NCI-H345 treated with DMSO at 0.1 percent for 48 hours (cell line): ENCODE measurements around the gene CD79A.
"Not testable (repeated sequence)": the region's sequence is repeated elsewhere in the genome, so short reads cannot be mapped to it uniquely, and the experiment has no call there.

Experiments used
- DNase-seq: peaks from one replicate; lab custom pipeline; 2025; ENCODE audit not compliant: unreplicated experiment; lab: John Stamatoyannopoulos, UW

The CD79A gene

DNA sequence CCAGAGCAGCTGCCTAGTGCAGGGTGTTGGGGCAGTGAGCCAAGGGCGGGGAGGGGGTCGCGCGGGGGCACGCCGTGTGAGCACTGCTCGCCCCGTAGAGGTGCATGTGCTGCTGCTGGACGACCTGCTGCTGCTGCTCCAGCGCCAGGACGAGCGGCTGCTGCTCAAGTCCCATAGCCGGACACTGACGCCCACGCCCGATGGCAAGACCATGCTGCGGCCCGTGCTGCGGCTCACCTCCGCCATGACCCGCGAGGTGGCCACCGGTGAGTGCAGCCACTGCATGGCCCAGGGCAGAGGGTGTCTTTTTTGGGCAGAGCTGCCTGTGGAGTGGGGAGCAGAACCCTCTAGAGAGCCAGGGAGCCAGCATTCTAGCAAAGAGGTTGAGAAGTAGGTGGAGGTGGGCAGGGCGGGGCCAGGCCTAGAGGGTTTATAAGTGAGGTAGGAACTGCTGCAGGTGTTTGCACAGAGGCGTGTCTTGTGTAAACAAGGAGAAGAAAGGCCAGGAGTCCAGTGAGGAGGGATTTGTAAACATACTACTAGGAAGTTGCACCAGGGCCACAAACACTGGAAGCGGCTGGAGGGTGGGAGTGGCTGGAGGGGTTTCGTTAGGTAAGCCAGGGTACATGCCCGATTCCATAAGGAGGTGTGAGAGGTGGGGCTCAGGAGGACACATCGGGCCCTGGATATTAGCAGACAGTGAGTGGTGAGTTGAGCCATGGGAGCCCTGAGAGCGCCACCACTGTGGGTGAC is 27.2 kb downstream of the CD79A start:
- peak; percentile 67 for DNase-seq

DNA sequence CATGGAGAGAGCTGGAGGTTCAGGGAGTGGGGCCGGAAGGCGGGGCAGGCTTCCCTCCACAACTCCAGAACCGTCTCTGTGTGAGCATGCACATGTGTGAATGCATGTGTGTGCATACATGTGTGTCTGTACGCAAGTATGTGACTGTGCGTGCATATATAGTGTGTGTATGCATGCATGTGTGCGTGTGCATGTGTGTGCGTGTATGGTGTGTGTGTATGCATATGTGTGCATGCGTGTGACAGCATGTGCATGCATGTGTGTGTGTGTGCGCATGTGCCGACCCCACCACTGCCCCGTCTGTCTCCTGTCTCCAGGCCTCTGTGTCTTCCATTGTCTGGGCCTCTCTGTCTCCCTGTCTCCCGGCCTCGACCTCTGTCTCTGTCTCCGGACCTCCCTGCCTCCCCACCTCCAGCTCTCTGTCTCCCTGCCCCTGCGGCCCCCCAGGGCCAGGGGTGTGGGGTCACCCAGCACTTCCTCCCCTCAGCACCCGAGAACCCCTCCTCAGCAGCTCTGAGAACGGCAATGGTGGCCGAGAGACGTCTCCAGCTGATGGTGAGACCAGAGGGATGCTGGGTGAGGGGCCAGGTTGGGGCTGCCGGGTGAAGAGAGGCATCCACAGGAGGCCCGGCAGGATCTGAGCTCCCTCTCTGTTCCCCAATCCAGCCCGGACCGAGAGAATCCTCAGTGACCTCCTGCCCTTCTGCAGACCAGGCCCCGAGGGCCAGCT is 28.4 kb downstream of the CD79A start:
- DNase-seq = no peak

DNA sequence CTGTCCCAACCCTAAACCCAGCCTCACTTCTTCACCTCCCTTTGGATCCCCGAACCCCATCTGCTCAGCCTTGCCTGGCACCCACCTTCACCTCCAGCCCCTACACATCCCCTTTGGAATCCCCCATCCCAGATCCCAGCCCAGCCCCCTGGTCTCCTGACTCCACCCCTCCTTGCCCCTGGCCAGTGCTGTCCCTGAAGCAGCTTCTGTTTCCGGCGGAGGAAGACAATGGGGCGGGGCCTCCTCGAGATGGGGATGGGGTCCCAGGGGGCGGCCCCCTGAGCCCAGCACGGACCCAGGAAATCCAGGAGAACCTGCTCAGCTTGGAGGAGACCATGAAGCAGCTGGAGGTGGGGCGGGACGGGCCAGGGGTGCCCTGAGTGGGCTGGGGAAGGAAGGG is 29.2 kb downstream of the CD79A start:
- DNase-seq = no peak

DNA sequence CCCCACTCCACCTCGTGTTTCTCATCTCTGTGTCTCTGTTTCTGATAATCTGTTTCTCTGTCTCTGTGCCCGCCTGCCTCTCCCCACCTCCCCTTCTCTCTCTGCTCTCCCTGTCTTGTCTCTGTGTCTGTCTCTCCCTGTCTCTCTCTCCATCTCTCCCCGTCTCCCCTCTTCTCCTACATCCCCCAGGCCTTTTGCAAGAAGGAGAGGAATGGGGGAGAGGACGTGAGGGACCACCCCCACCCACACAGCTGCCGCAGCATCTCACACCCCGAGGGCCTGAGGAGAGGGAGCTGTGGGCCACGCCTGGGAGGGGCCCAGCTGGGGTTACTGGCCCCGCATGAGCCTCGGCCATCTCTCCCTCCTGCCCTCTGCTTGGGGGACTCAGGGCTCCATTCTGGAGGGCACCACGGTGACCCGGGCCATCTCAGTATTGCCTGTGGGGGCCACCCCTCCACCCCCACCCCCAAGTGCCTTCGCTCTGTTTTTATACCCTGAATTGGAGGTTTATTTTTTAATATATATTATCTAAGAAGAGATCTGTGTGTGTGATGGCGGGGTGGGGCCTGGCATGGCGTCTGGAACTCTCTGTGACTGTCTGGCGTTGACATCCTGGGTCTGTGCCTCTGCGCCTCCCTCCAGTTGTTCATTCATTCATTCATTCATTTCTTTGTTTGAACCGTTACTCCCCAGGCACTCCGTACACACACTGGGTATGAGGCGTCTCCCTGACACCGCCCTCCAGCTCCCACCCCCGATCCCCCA is 30.0 kb downstream of the CD79A start:
- DNase-seq = no peak

DNA sequence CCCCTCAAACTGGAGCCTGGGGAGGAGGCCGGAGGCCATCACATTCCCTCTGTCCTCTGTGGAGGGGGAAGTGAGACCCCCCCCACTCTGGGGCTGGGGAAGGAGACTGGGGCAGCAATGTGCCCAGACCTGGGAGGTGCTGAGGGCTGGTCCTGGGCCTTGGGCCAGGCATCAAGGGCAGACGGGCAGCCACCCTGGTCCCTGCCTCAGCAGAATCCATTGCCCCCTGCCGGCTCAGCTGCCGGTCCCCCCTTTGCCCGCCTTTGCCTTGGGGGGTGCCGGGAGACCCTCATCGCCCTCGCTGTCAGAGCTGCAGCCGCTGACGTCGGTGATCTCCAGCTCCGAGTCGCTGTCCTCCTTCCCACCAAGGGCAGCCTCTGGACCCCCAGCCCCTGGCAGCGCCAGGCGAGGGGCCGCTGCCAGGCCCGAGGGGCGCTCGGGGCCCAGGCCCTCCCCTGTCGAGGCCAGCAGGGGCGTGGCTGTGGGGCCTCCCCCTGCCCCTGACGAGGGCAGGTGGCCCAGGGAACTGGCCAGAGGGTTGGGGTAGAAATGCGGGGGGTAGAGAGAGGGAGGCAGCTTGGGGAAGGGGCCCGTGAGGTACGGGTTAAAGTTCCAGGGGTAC is 31.0 kb downstream of the CD79A start:
- DNase-seq = no peak

DNA sequence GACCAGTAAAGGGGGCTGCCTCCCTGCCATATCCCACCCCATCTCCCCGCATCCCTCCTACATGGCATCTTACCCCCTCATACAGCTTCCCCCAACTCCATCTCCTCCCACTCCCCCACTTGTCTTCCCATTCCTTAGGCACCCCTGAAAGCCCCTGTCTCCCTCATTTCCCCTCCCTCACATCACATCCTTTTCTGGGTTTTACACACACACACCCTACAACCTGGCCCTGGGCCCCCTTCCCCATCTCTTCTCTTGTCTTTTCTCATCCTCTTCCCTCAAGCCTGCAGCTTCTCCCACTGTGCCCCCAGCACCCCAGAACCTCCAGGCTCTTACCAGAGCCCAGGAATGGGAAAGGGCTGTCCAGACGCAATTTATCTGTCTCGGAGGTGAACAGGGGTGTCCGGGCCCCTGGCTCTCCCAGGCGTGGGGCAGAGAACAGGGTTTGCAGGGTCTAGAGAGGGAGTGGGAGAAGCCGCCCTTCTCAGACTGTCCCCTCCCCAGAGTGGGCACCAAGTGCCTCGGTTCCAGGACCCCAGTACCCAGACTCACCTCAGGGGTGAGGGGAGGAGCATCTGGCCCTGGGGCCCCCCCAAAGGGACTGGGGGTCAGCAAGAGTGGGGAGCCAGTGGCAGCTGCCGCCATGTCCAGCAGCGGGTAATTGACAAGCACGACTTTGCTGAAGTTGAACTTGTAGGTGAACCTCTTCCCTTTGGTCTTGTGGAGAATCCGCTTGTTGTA is 31.8 kb downstream of the CD79A start:
- DNase-seq = no peak

DNA sequence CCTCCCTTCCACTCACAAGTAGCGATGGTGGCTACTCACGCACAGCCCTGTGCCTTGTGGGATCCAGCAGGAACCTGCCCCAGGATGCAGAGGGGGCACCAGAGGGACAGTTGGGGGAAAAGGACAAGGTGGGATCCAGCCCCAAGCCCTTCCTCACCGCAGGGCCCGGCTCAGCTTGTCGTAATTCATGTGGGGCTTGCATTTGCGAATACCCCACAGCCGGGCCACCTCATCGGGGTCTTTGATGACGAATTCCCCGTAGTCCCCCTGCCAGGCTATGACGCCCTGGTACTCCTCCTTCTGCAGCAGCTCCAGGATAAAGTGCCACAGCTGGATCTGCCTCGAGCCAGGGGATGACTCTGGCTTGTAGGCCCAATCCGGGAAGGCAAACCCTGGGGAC is 32.6 kb downstream of the CD79A start:
- DNase-seq = no peak

DNA sequence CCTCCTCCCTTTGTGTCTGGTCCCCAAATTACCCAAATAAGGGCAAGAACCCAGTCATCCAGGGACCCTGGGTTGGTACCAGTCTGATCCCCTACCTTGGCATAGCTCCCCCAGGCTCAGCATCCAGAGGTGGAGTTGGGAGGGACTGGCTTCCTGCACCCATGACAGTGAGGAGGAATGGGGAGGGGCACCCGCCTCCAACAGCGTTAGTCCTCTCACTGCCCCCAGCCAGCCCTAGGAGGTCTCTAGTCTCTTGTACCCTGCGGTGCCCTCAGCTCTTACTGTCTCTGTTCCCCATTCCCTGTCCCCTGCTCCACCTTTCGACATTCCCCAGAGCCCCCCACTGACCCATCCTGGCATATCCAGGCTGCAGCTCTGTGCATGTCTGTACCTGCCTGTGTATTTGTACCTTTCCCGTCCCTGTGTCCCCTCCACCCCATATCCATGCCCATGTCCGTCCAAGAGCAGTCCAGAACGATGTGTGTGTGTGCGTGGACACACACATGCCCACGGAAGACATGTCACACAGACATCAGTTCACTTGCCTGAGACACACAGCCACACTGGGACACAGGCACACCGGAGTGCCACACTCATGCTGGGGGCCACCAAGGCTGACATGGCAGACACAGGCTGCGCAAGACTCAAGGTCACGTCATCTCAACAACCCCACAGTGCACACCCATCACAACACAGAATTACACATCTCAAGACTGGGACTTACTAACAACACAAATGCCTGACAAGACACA is 33.3 kb downstream of the CD79A start:
- DNase-seq = no peak

DNA sequence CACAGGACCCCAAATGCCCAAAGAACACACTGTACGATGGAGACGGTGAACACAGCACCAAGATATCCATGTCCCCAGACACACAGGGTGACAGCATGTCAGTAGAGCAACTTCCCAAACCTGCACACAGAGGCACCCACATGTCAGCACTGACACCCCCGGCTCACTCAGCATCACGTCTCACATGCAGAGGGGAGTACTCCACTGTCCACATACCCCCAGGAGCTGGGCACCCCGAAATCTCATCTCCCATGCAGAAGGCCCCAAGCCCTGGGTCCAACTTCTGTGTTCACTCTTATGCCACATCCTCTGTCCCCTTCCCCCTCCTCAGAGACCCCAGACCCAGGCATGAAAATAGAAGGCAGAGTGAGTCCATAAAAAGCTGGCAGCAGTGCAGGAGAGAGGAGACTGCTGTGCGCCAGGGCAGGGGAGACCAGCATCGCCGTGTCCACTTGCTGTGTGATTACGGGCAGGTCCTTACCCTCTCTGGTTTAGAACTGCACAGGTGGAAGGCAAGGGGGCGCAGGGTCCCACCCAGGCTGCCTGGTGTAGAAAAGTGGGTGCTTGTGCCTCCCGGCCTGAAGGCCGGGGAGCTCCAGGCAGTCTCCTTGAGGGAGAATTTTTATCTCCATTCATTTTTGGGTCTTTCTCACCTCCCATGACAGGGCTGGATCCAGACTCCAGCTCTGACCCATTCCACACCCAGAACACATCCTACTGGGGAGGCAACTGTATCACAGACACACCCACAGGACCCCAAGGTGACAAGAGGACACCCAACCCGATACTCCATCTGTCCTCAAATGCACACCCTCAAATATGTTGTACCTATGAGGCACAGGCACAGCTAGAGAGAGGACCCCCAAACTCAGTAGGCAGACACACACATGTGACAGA is 34.2 kb downstream of the CD79A start:
- DNase-seq = no peak

DNA sequence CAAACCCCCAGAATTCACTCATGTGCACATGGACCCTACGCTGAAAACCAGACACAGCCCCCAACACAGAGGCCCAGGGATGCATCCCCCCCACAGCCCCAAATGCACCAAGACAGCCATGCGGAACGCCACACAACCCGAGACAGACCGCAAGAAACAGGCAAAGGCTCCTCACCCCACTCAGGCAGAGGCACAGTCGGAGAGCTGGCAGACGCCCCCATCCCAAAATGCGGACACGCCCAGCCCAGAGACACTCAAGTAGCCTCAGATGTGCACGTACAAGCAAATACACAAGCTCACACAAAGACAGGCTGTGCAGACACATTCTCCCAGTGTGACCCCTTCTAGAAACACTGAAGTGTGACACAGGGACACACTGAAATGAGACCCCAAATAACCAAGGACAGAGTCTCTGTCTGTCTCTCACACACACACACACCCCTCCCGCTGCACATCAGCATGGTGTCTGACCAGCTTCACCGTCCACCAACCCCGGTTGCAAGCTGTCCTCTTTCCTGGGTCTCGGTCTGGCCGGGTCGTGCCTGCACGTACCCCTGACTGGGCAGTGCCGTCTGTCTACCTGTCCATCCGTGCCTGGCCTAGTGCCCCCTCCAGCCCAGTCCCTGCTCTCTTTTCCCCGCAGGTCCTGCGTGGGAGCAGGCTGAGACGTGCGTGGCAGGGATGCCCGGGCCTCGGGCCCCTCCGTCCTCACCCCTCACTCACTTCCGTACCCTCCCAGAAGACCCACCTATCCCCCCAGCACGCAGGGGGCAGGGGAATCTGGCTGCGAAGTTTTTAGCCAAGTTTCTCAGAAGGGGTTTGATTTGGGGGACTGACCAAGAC is 35.0 kb downstream of the CD79A start:
- no peak for DNase-seq

DNA sequence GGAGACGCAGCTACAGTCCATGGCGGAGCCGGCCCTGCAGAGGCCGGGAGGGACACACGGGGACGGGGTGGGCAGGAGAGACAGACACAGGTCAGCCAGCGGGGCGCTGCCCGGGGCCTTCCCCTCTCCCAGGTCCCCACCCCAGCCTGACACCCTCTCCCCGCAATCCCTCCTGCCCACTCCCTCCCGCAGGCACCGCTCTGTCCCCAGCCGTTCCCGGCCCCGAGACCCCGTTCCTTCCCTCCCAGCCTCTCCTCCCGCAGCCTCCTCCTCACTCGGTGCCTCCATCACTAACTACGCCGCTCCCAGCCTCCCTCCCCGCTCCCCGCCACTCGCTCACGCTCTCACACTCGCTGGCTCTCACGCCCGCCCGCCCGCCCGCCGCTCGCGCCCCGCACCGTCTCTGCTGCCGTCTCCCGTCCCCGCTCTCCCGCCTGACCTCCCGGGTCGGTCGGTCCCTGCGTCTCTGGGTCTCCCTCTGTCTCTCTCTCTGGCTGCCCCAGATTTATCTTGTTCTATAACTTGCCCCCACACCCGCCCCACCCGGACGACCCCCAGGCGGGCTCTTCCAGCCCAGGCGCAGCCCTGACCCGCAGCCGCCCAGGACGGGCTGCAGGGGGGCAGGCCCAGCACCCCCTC is 35.9 kb downstream of the CD79A start:
- DNase-seq = no peak

DNA sequence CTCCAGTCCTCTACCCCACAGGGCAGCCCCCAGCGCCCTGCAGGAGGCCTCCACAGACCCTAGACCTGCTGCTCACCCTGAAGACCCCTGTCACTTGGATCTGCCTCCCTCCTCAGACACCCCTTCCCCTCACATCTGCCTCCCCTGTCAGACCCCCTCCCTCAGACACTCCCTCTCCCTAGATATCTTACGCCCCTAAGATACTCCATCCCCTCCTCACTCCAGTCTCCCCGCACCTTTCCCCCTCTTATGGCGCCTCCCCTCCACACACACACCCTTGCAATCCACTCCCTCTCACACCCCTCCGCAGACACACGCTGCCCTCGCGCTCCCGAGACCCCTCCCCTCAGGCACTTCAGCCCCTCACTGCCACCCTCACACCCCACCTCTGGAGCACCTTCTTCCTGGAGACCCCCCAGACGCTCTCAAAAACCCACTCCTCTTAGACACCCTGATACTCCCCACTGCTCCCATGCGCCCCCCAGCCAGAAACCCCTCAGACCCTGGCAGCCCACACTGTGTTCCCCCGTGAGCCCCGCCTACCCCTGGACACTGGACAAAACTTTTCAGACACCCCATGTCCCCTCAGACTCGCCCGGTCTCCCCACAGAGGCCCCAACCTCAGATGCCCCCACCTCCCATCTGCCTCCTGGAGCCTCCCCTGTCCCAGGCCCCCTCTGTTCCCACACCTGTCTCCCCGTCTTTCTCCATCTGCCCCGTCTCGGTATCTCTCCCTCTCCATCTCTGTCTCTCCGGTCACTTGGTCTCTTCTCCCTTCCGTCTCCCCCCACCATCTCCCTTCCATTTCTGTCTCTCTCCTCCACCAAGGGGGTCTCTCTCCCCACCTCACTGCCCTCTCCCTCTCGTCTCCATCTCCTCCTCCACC is 36.7 kb downstream of the CD79A start:
- no peak for DNase-seq

DNA sequence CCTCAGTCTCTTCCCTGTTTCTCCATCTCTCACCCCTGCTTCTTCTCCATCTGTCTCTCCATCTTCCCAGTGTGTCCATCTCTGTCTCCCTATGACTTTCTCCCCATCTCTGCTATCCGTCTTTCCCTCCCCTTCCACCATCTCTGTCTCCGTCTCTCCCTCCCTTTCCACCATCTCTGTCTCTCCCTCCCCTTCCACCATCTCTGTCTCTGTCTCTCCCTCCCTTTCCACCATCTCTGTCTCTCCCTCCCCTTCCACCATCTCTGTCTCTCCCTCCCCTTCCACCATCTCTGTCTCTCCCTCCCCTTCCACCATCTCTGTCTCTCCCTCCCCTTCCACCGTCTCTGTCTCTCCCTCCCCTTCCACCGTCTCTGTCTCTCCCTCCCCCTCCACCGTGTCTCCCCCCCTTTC is 37.4 kb downstream of the CD79A start:
- not testable (repeated sequence) for DNase-seq

DNA sequence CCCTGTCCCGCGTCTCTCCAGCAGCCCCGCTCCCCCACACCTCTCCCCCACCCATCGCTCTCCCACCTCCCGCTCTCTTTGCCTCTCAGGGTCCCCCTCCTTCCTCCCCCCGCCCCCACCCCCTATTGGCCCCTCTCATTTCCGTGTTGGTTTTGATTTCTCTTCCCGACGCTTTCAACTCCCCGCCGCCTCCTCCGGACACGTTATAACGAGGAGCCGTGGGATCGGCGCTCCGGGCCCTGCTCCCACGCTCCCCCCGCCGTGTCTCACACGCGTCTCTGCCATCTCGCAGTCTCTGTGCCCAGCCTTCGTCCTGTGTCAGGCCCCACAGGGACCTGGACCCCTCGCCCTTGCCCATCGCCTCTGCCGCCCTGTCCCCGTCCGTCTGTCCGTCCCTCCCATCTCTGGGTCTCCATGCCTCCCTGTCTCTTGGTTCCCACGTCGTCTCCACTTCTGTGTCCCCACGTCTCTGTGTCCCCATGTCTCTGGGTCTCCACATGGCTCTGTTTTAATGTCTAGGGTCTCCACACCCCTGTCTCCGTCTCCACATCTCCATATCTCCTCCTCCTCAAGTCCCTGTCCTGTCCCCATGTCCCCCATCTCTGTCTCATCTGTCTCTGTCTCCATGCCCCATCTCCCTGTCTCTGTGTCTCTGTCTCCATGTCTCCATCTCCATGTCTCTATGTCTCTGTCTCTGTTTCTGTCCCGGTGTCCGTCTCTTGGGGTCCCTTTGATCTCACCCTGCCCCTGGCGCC is 38.1 kb downstream of the CD79A start:
- no peak for DNase-seq

DNA sequence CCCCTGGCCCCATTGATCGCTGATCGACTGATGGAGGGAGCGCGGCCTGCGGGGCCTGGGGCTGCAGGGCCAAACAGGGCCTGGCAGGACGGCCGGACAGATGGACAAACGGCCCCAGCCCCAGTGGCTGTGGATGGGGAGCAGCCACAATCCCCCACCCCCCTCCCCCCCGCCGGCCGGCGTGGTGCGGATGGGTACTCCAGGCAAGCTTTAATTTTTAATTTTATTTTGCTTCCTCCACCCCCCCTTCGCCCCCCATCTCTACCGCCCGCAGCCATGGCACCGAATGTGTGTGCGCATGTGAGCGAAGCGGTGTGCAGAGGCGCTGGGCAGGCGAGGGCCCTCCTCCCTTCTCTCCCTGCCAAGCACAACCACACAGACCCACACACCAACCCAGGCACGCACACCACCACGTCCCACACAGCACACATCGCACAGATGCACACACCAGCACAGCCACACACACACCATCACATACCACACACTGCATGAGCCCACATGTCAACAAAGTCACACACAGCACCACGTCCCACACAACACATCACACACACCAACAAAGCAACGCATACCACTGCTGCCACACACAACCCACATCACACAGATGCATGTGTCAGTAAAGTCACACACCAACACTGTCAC is 38.8 kb downstream of the CD79A start:
- DNase-seq = no peak

DNA sequence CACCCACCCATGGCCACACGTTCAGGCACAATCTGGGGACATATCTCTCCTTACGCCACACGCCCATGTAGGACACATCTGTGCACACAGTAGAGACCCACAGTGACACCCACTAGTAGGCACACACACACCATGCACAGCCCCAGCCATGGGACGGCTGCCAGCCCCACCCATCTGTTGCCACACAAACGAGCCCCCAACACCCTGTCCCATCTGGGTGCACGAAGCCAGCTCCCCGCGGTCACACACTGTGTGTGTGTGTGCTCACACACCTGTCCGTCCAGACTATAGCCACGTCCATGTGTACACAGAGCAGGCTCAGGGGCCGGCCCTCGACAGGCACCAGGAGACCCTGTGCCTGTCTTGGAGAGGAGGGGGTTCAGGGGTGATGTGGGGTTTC is 40.6 kb downstream of the CD79A start:
- DNase-seq = no peak
